D341Med (cell line): ENCODE data around the gene KIAA1755.
"Not testable (repeated sequence)": the region's sequence is repeated elsewhere in the genome, so short reads cannot be mapped to it uniquely, and the experiment has no call there.

Experiments used
- DNase-seq: peaks from one replicate; pipeline ENCODE4 v3.0.0; 2012; ENCODE audit warnings: low spot score

The KIAA1755 gene

GRCh38 chr20:38286586-38287531 lies 26.3 kb upstream of the KIAA1755 start:
- no peak for DNase-seq

- no peak for DNase-seq
Observed at GRCh38 chr20:38284893-38285444, 24.4 kb upstream of the KIAA1755 start.

GRCh38 chr20:38284066-38284650 lies 23.6 kb upstream of the KIAA1755 start:
- not testable (repeated sequence) for DNase-seq

- DNase-seq, result no peak
Observed at GRCh38 chr20:38283236-38283635, 22.7 kb upstream of the KIAA1755 start.

- DNase-seq, result not testable (repeated sequence)
Observed at GRCh38 chr20:38281176-38281915, 20.8 kb upstream of the KIAA1755 start.

- no peak for DNase-seq
Observed at GRCh38 chr20:38278763-38279162, 18.2 kb upstream of the KIAA1755 start.

- peak; percentile 54 for DNase-seq
Observed at GRCh38 chr20:38278131-38278530, 17.6 kb upstream of the KIAA1755 start.

GRCh38 chr20:38277691-38278090 lies 17.2 kb upstream of the KIAA1755 start:
- no peak for DNase-seq

- no peak for DNase-seq
Observed at GRCh38 chr20:38277285-38277684, 16.8 kb upstream of the KIAA1755 start.

- no peak for DNase-seq
Observed at GRCh38 chr20:38275815-38276550, 15.4 kb upstream of the KIAA1755 start.

- DNase-seq, result no peak
Observed at GRCh38 chr20:38272961-38273360, 12.4 kb upstream of the KIAA1755 start.

GRCh38 chr20:38272398-38272797 lies 11.9 kb upstream of the KIAA1755 start:
- DNase-seq, result no peak

GRCh38 chr20:38271608-38272120 lies 11.1 kb upstream of the KIAA1755 start:
- no peak for DNase-seq

GRCh38 chr20:38270869-38271605 lies 10.5 kb upstream of the KIAA1755 start:
- no peak for DNase-seq

- DNase-seq, result no peak
Observed at GRCh38 chr20:38269715-38270114, 9.2 kb upstream of the KIAA1755 start.

- DNase-seq, result no peak
Observed at GRCh38 chr20:38269040-38269439, 8.5 kb upstream of the KIAA1755 start.

- DNase-seq, result no peak
Observed at GRCh38 chr20:38267901-38268514, 7.5 kb upstream of the KIAA1755 start.

- DNase-seq, result no peak
Observed at GRCh38 chr20:38267296-38267695, 6.8 kb upstream of the KIAA1755 start.

GRCh38 chr20:38266426-38266825 lies 5.9 kb upstream of the KIAA1755 start:
- DNase-seq, result no peak

- DNase-seq, result no peak
Observed at GRCh38 chr20:38262931-38263330, 2.4 kb upstream of the KIAA1755 start.
